Gastrocnemius medialis (tissue), 4 donors: Measurements from ENCODE around the gene TSEN15. TPM values are rescaled to one million over a fixed set of nuclear protein-coding genes. Genes with fewer than 3 reads are reported as not detected.
"Not testable (repeated sequence)": the region's sequence is repeated elsewhere in the genome, so short reads cannot be mapped to it uniquely, and the experiment has no call there.

Experiments
- ATAC-seq, 2 donors: fragments of 150-250 bp; one replicate each; pipeline ENCODE4 v1.9.1; 2016
- DNase-seq, 2 donors: peaks; one replicate each; pipeline ENCODE4 v3.0.0-alpha.2; 2019
- H3K27ac ChIP-seq, 4 donors: fragments of 200-600 bp; sonication (generic); 1 replicate in 1 of 4; 2 replicates in 3 of 4; pipeline ENCODE4 v1.5.1; 2016 to 2018; ENCODE audit warnings: mild to moderate bottlenecking in 2 of 4, moderate library complexity in 1 of 4
- H3K27me3 ChIP-seq, 3 donors: fragments of 200-600 bp; sonication (generic) in 2 of 3; 1 replicate in 1 of 3; 2 replicates in 2 of 3; pipeline versions ENCODE4 v1.5.1 to v1.6.0; 2016 to 2019; ENCODE audit warnings: mild to moderate bottlenecking in 1 of 3, moderate library complexity in 1 of 3
- H3K36me3 ChIP-seq, 2 donors: fragments of 200-600 bp; sonication (generic) in 1 of 2; one replicate each; pipeline ENCODE4 v1.5.1; 2017 to 2018
- H3K4me1 ChIP-seq, 2 donors: fragments of 200-600 bp; sonication (generic) in 1 of 2; one replicate each; pipeline ENCODE4 v1.5.1; 2016 to 2017; ENCODE audit warnings: mild to moderate bottlenecking in 2 of 2
- H3K4me3 ChIP-seq, 4 donors: fragments of 200-600 bp; sonication (generic) in 3 of 4; 1 replicate in 1 of 4; 2 replicates in 3 of 4; pipeline ENCODE4 v1.5.1; 2016 to 2019; ENCODE audit warnings: mild to moderate bottlenecking in 2 of 4
- H3K9me3 ChIP-seq, 3 donors: fragments of 200-600 bp; sonication (generic) in 2 of 3; 1 replicate in 1 of 3; 2 replicates in 2 of 3; pipeline ENCODE4 v1.5.1; 2016 to 2019
- CTCF ChIP-seq, 5 experiments: fragments of 450-650 bp in 3 of 5; fragments of 200-600 bp in 2 of 5; sonication (generic) in 2 of 5; IDR thresholded peaks in 4 of 5; conservative IDR thresholded peaks in 1 of 5; 1 replicate in 4 of 5; 2 replicates in 1 of 5; pipeline ENCODE4 v1.5.1; 2016 to 2019; ENCODE audit warnings: antibody characterized with exemption in 5 of 5, mild to moderate bottlenecking in 3 of 5, moderate library complexity in 3 of 5
- POLR2A ChIP-seq, 2 donors: fragments of 450-650 bp; IDR thresholded peaks; one replicate each; pipeline ENCODE4 v1.6.1; 2017; ENCODE audit warnings: antibody characterized with exemption in 2 of 2, mild to moderate bottlenecking in 2 of 2, moderate library complexity in 2 of 2
- in situ Hi-C, 4 donors: fragments of 200-750 bp; cut with MboI; loops; one replicate each; pipeline versions ENCODE4 v1.15.0 to v1.8.0; 2017; ENCODE audit warnings: low sequenced_read_pairs in 4 of 4
- intact Hi-C: fragments of 100-400 bp; cut with DNase I; formaldehyde crosslinking; loops from one replicate; pipeline ENCODE4 v1.15.1; 2023; ENCODE audit warnings: low total_unique reads
- total RNA-seq, 4 donors: library from RNA; depleted of rRNA; stranded (reverse); fragments of >200 nt; gene quantifications; one replicate each; pipeline versions ENCODE4 v1.1.0 to v1.2.3, GENCODE V29; 2016

The TSEN15 gene
- total RNA-seq, 4 donors from 2014 or later, result 22.8 to 69.6 (median 38.6) TPM

DNA sequence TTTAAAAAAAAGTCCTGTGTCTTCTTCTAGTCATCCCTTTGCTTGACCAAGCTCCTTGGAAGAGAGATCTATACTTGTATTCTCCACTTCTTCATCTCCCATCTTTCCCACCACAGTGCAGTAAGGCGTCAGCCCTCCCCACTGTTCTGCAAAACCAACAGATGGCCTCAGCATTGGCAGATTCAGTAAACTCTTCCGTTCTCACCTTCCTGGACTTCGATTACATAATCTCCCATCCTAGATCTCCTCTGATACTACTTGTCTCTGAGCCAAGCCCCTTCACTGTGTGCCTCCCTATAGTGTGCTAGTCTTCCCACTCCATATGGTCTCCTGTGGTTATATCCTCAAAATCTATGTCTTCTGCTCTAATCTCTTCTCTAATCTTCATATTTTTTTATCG is 12.4 kb upstream of the TSEN15 start:
- no peak for ATAC-seq
- DNase-seq, result no peak
- Histone ChIP-seq H3K4me3 (no peak overlapping the region), H3K4me1 (peaks cover 0 to 11% of the 10 kb centered on the region in 2 donors), H3K9me3 (no peaks in the 10 kb centered on the region), H3K27me3 (no peaks in the 10 kb centered on the region), H3K27ac (no peak overlapping the region), H3K36me3 (no peaks in the 10 kb centered on the region)
- intact Hi-C loops (no loop called here), in situ Hi-C loops (loop anchor here in 1 of 4 donors (25.0 kb wide), 1 partner anchor 377 kb away; the partner anchor contains the start of gene APOBEC4)
- TF ChIP-seq CTCF (IDR thresholded peaks at IDR 0.05 in 4 of 5, conservative IDR thresholded peaks at IDR 0.05 in 1 of 5), result no peak
- TF ChIP-seq POLR2A (IDR thresholded peaks at IDR 0.05), result no peak

GRCh38 chr1:184041731-184042130 is 9.8 kb upstream of the TSEN15 start:
- ATAC-seq (no peak), DNase-seq (no peak)
- intact Hi-C loops (no loop called here), in situ Hi-C loops (loop anchor here in 1 of 4 donors (25.0 kb wide), 1 partner anchor 379 kb away; the partner anchor contains the start of gene APOBEC4)
- H3K27me3 ChIP-seq, result no peaks in the 10 kb centered on the region
- H3K27ac ChIP-seq, result no peak overlapping the region
- no peak for TF ChIP-seq CTCF (IDR thresholded peaks at IDR 0.05 in 4 of 5, conservative IDR thresholded peaks at IDR 0.05 in 1 of 5)
- no peak for TF ChIP-seq POLR2A (IDR thresholded peaks at IDR 0.05)
- H3K4me3 ChIP-seq, result no peak overlapping the region
- no peaks in the 10 kb centered on the region for H3K9me3 ChIP-seq
- H3K4me1 ChIP-seq, result no peaks in the 10 kb centered on the region
- H3K36me3 ChIP-seq, result no peaks in the 10 kb centered on the region

- H3K4me1 ChIP-seq, H3K9me3 ChIP-seq, DNase-seq, H3K27me3 ChIP-seq, H3K4me3 ChIP-seq, ATAC-seq, H3K36me3 ChIP-seq, intact Hi-C loops, H3K27ac ChIP-seq: not testable (repeated sequence)
- in situ Hi-C loops, result loop anchor here in 1 of 4 donors (25.0 kb wide), 1 partner anchor 381 kb away; the partner anchor contains the start of gene APOBEC4
Measured at GRCh38 chr1:184043315-184043714, 8.2 kb upstream of the TSEN15 start.

- H3K36me3 ChIP-seq, result no peaks in the 10 kb centered on the region
- H3K9me3 ChIP-seq, result no peaks in the 10 kb centered on the region
- in situ Hi-C loops (loop anchor here in 1 of 4 donors (25.0 kb wide), 1 partner anchor 382 kb away; the partner anchor contains the start of gene APOBEC4), intact Hi-C loops (no loop called here)
- H3K4me1 ChIP-seq, result no peaks in the 10 kb centered on the region
- no peak for DNase-seq
- no peak overlapping the region for H3K4me3 ChIP-seq
- no peak overlapping the region for H3K27ac ChIP-seq
- H3K27me3 ChIP-seq, result no peaks in the 10 kb centered on the region
- no peak for ATAC-seq
- TF ChIP-seq CTCF (IDR thresholded peaks at IDR 0.05 in 4 of 5, conservative IDR thresholded peaks at IDR 0.05 in 1 of 5) (no peak), POLR2A (IDR thresholded peaks at IDR 0.05) (no peak)
Measured at GRCh38 chr1:184044603-184045376, 6.7 kb upstream of the TSEN15 start.

GRCh38 chr1:184047541-184047940 is 4.0 kb upstream of the TSEN15 start:
- DNase-seq, H3K27ac ChIP-seq, H3K4me1 ChIP-seq, H3K27me3 ChIP-seq, intact Hi-C loops, H3K36me3 ChIP-seq, ATAC-seq, H3K9me3 ChIP-seq, H3K4me3 ChIP-seq: not testable (repeated sequence)
- in situ Hi-C loops, result loop anchor here in 1 of 4 donors (25.0 kb wide), 1 partner anchor 385 kb away; the partner anchor contains the start of gene APOBEC4
